Effector memory CD8-positive, alpha-beta T cell (primary cell): Measurements from ENCODE around the gene PCNT.
A peak's percentile ranks its signal among the peaks of the same experiment; 100 is the strongest.

Experiments
- ATAC-seq: fragments of 150-1000 bp; cut with Tn5 transposase; replicated peaks from 2 replicates; pipeline ENCODE4 v1.10.0; 2021; ENCODE audit warnings: mild to moderate bottlenecking, moderate library complexity
- DNase-seq, 3 experiments: peaks; one replicate each; pipeline ENCODE4 v3.0.0; 2021
- H3K27ac Mint-ChIP-seq, 2 donors: one replicate each; pipeline ENCODE4 v1.8.0; 2022; ENCODE audit warnings: mild to moderate bottlenecking in 2 of 2, mixed read lengths in 2 of 2, moderate library complexity in 2 of 2
- H3K27me3 Mint-ChIP-seq, 2 donors: one replicate each; pipeline ENCODE4 v1.8.0; 2022; ENCODE audit warnings: mixed read lengths in 2 of 2
- H3K36me3 Mint-ChIP-seq: one replicate; pipeline ENCODE4 v1.8.0; 2022; ENCODE audit warnings: mild to moderate bottlenecking, moderate library complexity, mixed read lengths; ENCODE audit not compliant: insufficient read depth
- H3K4me1 Mint-ChIP-seq, 2 donors: one replicate each; pipeline ENCODE4 v1.8.0; 2022; ENCODE audit warnings: low read depth in 2 of 2, mixed read lengths in 2 of 2
- H3K4me3 Mint-ChIP-seq, 2 donors: one replicate each; pipeline ENCODE4 v1.8.0; 2022; ENCODE audit warnings: mild to moderate bottlenecking in 2 of 2, mixed read lengths in 2 of 2, moderate library complexity in 2 of 2
- H3K9me3 Mint-ChIP-seq, 2 donors: one replicate each; pipeline ENCODE4 v1.8.0; 2022; ENCODE audit warnings: mixed read lengths in 2 of 2

PCNT gene

DNA sequence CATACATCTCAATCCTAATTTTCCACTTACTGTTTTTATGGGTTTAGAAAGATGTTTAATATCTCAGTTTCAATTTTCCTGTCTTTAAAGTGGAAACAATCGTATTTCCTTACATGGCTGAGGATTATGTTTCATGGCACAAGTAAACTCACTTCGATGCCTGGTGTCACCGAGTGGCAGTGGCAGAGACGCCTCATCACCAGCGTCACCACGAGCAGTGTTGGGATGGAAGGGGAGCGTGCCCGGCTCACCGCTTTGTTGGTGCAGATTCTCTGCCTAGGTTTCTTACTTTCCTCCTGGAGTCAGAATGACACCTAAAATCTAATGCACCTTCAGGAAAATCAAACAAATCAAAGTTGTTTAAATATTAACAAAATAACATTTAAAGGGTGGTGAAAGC is 86.6 kb downstream of the PCNT start:
- H3K27ac Mint-ChIP-seq = peak overlapping the region; percentile 54 to 75
- H3K27me3 Mint-ChIP-seq = no peaks in the 10 kb centered on the region
- DNase-seq (no peak), ATAC-seq (no peak)
- no peaks in the 10 kb centered on the region for H3K9me3 Mint-ChIP-seq
- peak overlapping the region; percentile 62 to 70 for H3K4me3 Mint-ChIP-seq
- peaks cover 13% of the 10 kb centered on the region for H3K36me3 Mint-ChIP-seq
- H3K4me1 Mint-ChIP-seq = peaks cover 13 to 15% of the 10 kb centered on the region in 2 donors

DNA sequence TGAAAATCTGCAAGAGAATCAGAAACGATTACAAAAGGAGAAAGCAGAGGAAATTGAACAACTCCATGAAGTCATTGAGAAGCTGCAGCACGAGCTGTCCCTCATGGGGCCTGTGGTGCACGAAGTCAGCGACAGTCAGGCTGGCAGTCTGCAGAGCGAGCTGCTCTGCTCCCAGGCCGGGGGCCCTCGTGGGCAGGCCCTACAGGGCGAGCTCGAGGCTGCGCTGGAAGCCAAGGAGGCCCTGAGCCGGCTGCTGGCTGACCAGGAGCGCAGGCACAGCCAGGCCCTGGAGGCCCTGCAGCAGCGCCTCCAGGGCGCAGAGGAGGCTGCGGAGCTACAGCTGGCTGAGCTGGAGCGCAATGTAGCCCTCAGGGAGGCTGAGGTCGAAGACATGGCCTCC is 87.3 kb downstream of the PCNT start:
- Mint-ChIP-seq H3K36me3 (peaks cover 16% of the 10 kb centered on the region), H3K9me3 (no peaks in the 10 kb centered on the region), H3K27ac (peak overlapping the region in 1 of 2 donors; percentile 75), H3K27me3 (no peaks in the 10 kb centered on the region), H3K4me3 (no peak overlapping the region), H3K4me1 (peaks cover 10 to 15% of the 10 kb centered on the region in 2 donors)
- no peak for ATAC-seq
- DNase-seq = no peak

DNA sequence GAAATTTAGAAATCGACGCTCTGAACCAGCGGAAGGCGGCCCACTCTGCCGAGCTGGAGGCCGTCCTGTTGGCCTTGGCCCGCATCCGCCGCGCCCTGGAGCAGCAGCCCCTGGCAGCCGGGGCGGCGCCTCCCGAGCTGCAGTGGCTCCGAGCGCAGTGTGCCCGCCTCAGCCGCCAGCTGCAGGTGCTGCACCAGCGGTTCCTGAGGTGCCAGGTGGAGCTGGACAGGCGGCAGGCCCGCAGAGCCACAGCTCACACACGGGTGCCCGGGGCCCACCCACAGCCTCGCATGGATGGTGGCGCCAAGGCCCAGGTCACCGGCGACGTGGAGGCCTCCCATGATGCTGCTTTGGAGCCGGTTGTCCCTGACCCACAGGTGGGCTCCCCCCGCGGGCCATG is 87.7 kb downstream of the PCNT start:
- no peak for DNase-seq
- Mint-ChIP-seq H3K9me3 (no peaks in the 10 kb centered on the region), H3K36me3 (peaks cover 18% of the 10 kb centered on the region), H3K4me3 (no peak overlapping the region), H3K4me1 (peaks cover 9 to 15% of the 10 kb centered on the region in 2 donors), H3K27me3 (no peaks in the 10 kb centered on the region), H3K27ac (no peak overlapping the region)
- ATAC-seq = no peak

DNA sequence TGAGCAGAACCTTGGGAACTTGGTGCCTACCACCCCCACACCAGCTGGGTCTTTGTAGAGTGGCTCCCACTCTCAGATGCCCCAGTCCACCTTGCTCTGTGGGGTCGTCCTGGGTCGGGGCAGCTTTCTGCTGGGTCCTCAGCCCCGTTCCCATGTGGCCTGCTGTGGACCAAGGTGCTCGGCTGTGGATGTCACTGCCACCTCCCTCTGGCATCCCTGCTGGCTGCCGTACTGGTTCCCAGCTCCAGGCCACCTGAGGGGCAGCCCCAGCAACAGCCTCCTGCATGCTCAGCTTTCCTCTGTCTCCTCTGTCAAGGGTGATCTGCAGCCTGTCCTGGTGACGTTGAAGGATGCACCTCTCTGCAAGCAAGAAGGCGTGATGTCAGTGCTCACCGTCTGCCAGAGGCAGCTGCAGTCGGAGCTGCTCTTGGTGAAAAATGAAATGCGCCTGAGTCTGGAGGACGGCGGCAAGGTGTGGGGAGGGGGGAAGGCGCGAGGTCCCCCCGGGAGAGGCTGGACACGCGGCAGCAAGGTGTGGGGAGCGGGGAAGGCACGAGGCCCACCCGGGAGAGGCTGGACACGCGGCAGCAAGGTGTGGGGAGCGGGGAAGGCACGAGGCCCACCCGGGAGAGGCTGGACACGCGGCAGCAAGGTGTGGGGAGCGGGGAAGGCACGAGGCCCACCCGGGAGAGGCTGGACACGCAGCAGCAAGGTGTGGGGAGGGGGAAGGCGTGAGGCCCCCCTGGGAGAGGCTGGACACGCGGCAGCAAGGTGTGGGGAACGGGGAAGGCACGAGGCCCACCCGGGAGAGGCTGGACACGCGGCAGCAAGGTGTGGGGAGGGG is 88.8 kb downstream of the PCNT start:
- no peak overlapping the region for H3K27ac Mint-ChIP-seq

DNA sequence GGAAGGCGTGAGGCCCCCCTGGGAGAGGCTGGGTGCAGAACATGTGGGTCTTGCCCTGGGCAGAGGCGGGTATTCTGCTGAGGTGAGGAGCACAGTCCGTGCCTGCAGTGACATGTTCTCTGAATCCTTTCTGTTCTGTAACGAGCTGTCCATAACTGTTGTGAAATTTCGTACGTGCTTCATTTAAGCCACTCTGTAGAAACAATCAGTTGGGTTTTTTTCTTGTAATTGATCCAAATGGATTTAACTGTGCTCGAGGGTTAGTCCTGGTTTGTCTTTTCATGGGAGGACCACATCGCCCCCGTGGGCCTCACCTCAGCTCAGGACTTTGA is 89.4 kb downstream of the PCNT start:
- no peak for DNase-seq
- H3K4me3 Mint-ChIP-seq = no peak overlapping the region
- H3K27ac Mint-ChIP-seq = peak overlapping the region in 1 of 2 donors; percentile 64
- ATAC-seq = no peak
- H3K27me3 Mint-ChIP-seq = no peaks in the 10 kb centered on the region
- peaks cover 9 to 15% of the 10 kb centered on the region in 2 donors for H3K4me1 Mint-ChIP-seq
- peaks cover 24% of the 10 kb centered on the region for H3K36me3 Mint-ChIP-seq
- H3K9me3 Mint-ChIP-seq = no peaks in the 10 kb centered on the region

More for the DNA sequence above, 88.8 kb downstream of the PCNT start:
- Mint-ChIP-seq H3K27me3 (no peaks in the 10 kb centered on the region), H3K9me3 (no peaks in the 10 kb centered on the region), H3K4me1 (peaks cover 9 to 15% of the 10 kb centered on the region in 2 donors), H3K4me3 (no peak overlapping the region), H3K36me3 (peaks cover 24% of the 10 kb centered on the region)
- no peak for ATAC-seq
- no peak for DNase-seq

DNA sequence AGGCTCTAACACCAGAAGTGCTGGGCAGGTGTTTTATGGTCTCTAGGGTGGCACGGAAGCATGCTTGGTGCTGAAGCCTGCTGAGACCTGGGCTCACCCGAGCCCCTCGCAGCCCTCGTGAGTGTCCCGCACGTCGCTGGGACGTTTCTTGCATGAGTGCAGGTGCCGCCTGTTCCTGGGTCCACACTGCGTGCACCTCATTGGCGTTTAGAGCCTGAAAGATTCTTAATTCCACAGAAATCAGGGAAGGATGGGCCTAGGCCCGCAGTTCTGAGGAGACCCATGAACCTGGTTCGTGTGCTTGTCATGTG is 91.0 kb downstream of the PCNT start:
- H3K4me1 Mint-ChIP-seq = peaks cover 5 to 10% of the 10 kb centered on the region in 2 donors
- H3K4me3 Mint-ChIP-seq = no peak overlapping the region
- no peaks in the 10 kb centered on the region for H3K27me3 Mint-ChIP-seq
- peak overlapping the region in 1 of 2 donors; percentile 64 for H3K27ac Mint-ChIP-seq
- H3K36me3 Mint-ChIP-seq = peaks cover 29% of the 10 kb centered on the region
- no peak for ATAC-seq
- no peak for DNase-seq
- no peaks in the 10 kb centered on the region for H3K9me3 Mint-ChIP-seq

DNA sequence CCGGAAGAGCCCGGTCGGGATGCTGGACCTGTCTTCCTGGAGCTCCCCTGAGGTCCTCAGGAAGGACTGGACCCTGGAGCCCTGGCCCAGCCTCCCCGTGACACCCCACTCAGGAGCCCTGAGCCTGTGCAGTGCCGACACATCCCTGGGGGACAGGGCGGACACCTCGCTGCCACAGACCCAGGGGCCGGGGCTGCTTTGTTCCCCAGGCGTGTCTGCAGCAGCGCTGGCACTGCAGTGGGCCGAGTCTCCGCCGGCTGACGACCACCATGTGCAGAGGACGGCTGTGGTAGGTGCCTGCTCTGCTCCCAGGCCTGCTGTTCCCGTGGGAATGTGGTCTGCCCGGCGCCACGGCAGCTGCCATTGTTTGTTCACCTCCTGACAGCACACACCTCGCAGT is 92.6 kb downstream of the PCNT start:
- peaks cover 38% of the 10 kb centered on the region for H3K36me3 Mint-ChIP-seq
- no peak for ATAC-seq
- H3K27me3 Mint-ChIP-seq = no peaks in the 10 kb centered on the region
- no peak for DNase-seq
- H3K9me3 Mint-ChIP-seq = no peaks in the 10 kb centered on the region
- no peak overlapping the region for H3K4me3 Mint-ChIP-seq
- H3K27ac Mint-ChIP-seq = no peak overlapping the region
- H3K4me1 Mint-ChIP-seq = no peaks in the 10 kb centered on the region

DNA sequence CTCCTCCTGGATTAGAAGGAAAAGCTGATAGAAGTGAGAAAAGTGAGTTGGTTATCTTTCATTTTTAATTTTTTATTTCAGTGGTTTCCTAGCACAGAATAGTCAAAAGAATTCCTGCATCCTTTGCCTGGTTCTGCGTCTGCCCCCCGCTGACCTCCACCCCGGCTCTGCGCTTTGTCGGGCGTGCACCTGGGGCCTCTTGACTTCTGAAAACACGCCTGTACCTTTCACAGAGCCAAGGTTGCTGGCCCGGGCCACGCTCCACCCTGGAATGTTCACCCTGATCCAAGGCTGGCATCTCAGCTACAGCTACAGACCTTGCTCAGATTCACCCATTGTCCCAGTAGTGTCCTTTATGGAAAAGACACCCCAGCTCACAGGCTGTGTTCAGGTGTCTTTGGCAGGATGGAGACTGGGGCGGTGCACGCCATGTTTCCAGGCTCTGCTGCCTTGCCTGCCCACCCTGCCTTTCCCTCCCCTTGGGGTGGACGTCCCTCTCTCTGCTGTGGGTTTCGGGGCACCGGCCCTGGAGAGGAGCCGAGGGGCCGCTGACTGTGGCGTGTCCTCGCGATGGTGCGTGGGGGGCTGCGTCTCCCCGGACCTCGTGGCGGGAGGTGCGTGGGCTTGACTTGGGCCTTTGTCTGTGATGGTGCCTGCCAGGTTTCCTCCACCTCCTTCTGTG is 94.5 kb downstream of the PCNT start:
- Mint-ChIP-seq H3K27ac (no peak overlapping the region), H3K4me3 (no peak overlapping the region), H3K4me1 (peaks cover 0 to 3% of the 10 kb centered on the region in 2 donors), H3K9me3 (no peaks in the 10 kb centered on the region), H3K36me3 (peaks cover 41% of the 10 kb centered on the region), H3K27me3 (no peaks in the 10 kb centered on the region)
- no peak for DNase-seq
- no peak for ATAC-seq

DNA sequence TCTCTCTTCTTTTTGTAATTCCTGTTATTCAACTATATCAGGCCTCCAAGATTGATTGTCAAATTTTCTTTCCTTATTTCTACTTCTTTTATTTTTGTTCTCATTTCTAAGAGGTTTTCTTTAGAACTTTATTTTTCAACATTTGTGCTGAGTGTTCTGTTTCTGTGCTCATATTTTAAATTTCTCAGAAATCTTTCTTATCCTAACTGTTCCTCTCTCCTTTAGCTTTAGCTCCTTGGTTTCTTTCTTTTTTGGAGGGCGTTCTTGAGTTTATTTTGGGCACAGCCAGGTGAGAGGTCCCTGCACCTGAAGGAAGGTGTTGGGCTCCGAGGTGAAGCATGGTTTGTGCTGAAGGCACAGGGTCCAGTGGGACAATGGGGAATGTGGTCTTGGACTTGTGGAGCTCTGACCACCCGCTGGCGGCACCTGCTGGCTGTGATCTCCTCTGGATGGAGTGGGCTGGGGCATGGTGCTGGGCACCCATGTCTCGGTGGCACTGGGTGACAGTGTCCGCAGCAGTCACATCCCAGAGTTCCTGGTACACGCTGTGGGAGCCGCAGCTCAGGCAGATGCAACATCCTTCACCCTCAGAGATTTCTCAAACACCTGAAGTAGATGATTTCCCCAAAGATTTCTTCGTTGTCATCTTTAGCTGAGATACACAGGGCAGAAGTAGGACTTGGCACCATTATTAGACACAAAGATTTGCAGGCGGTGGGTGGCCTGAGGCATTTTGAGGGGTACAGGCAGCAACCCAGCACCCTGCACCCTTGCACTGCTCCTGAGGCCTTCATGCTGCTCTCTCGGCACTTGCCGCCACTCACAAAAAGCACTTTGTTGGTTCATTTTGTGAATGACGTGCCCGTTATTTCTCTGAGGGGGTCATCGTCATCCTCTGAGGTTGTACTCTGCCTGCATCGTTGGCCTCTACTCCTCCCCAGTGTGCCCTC is 96.6 kb downstream of the PCNT start:
- peaks cover 16 to 18% of the 10 kb centered on the region in 2 donors for H3K4me1 Mint-ChIP-seq
- DNase-seq (no peak), ATAC-seq (no peak)
- H3K9me3 Mint-ChIP-seq = no peaks in the 10 kb centered on the region
- H3K27ac Mint-ChIP-seq = no peak overlapping the region
- H3K27me3 Mint-ChIP-seq = no peaks in the 10 kb centered on the region
- no peak overlapping the region for H3K4me3 Mint-ChIP-seq
- H3K36me3 Mint-ChIP-seq = peaks cover 47% of the 10 kb centered on the region

DNA sequence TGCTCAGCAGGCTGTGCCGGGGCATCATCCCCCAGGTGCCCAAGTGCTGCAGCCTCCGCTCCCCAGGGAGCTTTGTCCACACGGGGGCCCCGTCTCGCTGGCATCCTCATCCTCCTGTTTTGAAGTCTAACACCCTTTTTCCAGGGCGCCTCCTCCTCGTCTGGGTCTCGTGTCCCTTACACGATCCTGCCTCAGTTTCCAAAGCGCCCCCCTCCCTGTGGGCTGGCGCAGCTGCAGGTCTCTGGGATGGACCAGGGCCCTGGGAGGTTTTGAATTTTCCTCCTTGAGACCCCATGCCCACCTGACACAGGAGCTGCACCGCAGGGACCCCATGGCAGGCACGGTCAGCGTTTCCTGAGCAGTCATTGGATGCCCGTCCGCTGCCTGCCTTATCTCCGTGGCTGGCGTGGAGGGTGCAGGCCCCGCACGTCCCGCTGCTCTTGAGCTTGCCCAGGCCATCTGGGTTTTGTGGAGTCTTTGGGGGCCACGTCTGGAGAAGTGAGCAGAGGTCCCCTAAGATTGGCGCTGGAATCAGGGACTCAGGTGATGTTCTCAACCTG is 97.3 kb downstream of the PCNT start:
- Mint-ChIP-seq H3K36me3 (peaks cover 45% of the 10 kb centered on the region), H3K9me3 (no peaks in the 10 kb centered on the region), H3K27me3 (no peaks in the 10 kb centered on the region), H3K4me3 (no peak overlapping the region), H3K4me1 (peaks cover 18 to 21% of the 10 kb centered on the region in 2 donors), H3K27ac (peak overlapping the region in 1 of 2 donors; percentile 51)
- ATAC-seq (no peak), DNase-seq (no peak)

DNA sequence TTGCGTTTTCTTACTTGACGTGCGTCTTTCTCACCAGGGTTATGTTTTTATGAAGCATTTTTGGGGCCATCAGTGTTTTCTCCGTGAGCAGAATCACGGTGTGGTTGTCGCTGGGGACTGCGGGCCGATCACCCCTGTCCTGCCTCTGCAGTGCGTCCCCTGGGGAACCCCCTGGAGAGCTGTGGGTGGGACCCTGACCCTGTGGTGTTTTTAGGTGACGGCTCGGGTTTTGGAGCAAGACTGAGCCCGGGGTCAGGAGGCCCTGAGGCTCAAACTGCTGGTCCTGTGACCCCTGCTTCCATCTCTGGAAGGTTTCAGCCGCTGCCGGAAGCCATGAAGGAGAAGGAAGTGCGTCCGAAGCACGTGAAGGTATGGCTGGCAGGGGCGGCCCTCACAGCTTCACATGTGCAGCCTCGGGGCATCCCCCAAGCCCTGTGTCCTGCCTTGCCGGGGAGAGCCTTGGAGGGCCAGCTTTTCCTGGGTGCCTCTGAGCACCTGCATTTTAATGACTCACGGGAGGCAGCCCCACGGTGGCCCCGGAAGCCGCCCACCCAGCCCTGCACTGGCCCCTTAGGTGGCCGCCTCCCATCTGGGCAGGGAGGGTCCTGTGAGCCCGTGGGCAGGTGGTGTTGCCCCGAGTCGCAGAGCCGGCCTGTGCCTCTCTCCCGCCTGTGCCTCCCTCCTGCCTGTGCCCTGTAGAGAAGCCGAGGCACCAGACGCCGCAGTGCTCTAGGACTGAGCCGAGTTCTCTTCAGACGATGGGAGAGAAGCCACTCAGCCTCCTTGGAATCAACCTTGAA is 98.0 kb downstream of the PCNT start:
- no peak for DNase-seq
- H3K27ac Mint-ChIP-seq = peak overlapping the region in 1 of 2 donors; percentile 51
- no peak for ATAC-seq
- H3K4me3 Mint-ChIP-seq = no peak overlapping the region
- H3K36me3 Mint-ChIP-seq = peaks cover 41% of the 10 kb centered on the region
- peaks cover 18 to 23% of the 10 kb centered on the region in 2 donors for H3K4me1 Mint-ChIP-seq
- H3K27me3 Mint-ChIP-seq = no peaks in the 10 kb centered on the region
- H3K9me3 Mint-ChIP-seq = no peaks in the 10 kb centered on the region

DNA sequence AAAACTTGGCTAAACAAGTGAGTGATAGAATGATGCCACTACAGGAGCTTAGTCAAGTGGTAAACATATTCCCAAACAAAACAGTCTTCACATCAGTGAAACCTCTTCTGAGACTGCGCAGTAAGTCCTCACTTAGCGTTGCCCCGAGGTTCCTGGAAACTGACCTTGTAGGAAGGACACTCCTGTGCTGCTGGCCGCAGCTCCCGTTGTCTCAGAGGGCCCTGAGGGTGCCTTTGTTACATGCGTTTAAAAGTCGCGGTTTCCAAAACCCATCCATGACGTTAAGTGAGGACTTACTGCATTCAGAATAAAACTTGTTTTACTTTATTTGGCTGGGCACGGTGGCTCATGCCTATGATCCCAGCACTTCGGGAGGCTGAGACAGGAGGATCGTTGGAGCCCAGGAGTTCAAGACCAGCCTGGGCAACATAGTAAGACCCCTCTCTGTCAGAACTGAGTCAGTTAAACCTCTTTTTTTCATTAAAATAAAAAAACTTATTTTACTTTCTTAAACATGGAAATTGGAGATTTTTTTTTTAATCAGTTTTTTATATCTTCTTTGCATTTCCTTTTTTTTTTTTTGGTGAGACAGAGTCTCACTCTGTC is 98.8 kb downstream of the PCNT start:
- H3K27ac Mint-ChIP-seq = peak overlapping the region; percentile 81 to 98
- no peaks in the 10 kb centered on the region for H3K27me3 Mint-ChIP-seq
- no peak for DNase-seq
- no peaks in the 10 kb centered on the region for H3K9me3 Mint-ChIP-seq
- H3K36me3 Mint-ChIP-seq = peaks cover 36% of the 10 kb centered on the region
- ATAC-seq = no peak
- peaks cover 18 to 23% of the 10 kb centered on the region in 2 donors for H3K4me1 Mint-ChIP-seq
- H3K4me3 Mint-ChIP-seq = peak overlapping the region; percentile 25 to 43
